HCT116 (cell line): Measurements from ENCODE around the gene RGS6. TPM values are rescaled to one million over a fixed set of nuclear protein-coding genes. Genes with fewer than 3 reads are reported as not detected.

Source experiments
- ATAC-seq: fragments of 200-7000 bp; cut with Tn5 transposase; 2 replicates; pipeline ENCODE4 v1.9.1; 2020; ENCODE audit warnings: mild to moderate bottlenecking, moderate library complexity
- BruUV-seq: library from RNA; stranded (reverse); fragments of 400-500 nt; replicated peaks from 2 replicates; lab custom pipeline; 2021; lab: Mats Ljungman, UMichigan
- CTCF ChIA-PET: fragments of 300-600 bp; sonication (Branson Sonifier 250); formaldehyde crosslinking; loops from one replicate; lab custom pipeline; 2021; ENCODE audit warnings: antibody characterized with exemption; lab: Charles Lee
- POLR2A ChIA-PET: fragments of 300-600, 350-600 bp; sonication (Branson Sonifier 250); formaldehyde crosslinking; loops from one replicate; lab custom pipeline; 2021; ENCODE audit warnings: antibody characterized with exemption; lab: Charles Lee
- RAD21 ChIA-PET, 2 experiments: fragments of 300-600 bp; sonication (Branson Sonifier 250); formaldehyde crosslinking; loops; one replicate each; lab custom pipeline; 2023; ENCODE audit warnings: low total read pairs in 2 of 2; ENCODE audit not compliant: uncharacterized antibody in 2 of 2, unreplicated experiment in 2 of 2, low non-redundant PET in 1 of 2; lab: Charles Lee
- DNase-seq: peaks from one replicate; pipeline ENCODE4 v3.0.0-alpha.2; 2010; ENCODE audit warnings: low read depth, low spot score
- H2AFZ ChIP-seq: fragments of 200-600 bp; shearing (Covaris generic), sonication (generic); 2 replicates; pipeline ENCODE4 v1.6.1; 2017; ENCODE audit warnings: low read depth, mixed run types, mixed read lengths, antibody characterized with exemption, low read length; ENCODE audit not compliant: poor library complexity, severe bottlenecking
- H3K27ac ChIP-seq: 2 replicates; pipeline ENCODE4 v1.5.1; 2012; ENCODE audit warnings: low read depth, low read length
- H3K27me3 ChIP-seq: fragments of 200-600 bp; sonication (generic); 2 replicates; pipeline ENCODE4 v1.6.1; 2016; ENCODE audit warnings: mixed run types, low read length, mixed read lengths; ENCODE audit not compliant: insufficient read depth
- H3K36me3 ChIP-seq, 2 experiments: fragments of 200-500 bp in 1 of 2; fragments of 200-600 bp in 1 of 2; sonication (Bioruptor generic) in 1 of 2; sonication (generic) in 1 of 2; 2 replicates each; pipeline versions ENCODE4 v1.5.1 to v1.6.1; 2014 to 2016; ENCODE audit warnings: low read length in 2 of 2, inconsistent platforms in 1 of 2, mixed read lengths in 1 of 2, mixed run types in 1 of 2; ENCODE audit not compliant: insufficient read depth in 2 of 2, control insufficient read depth in 1 of 2
- H3K4me1 ChIP-seq, 2 experiments: fragments of 200-600 bp in 1 of 2; sonication (generic) in 1 of 2; 2 replicates each; pipeline versions ENCODE4 v1.5.1 to v1.6.1; 2012 to 2017; ENCODE audit warnings: low read length in 2 of 2, inconsistent platforms in 1 of 2, mild to moderate bottlenecking in 1 of 2, mixed read lengths in 1 of 2, mixed run types in 1 of 2, moderate library complexity in 1 of 2; ENCODE audit not compliant: insufficient read depth in 2 of 2, control insufficient read depth in 1 of 2
- H3K4me2 ChIP-seq: fragments of 200-600 bp; sonication (generic); 2 replicates; pipeline ENCODE4 v1.6.1; 2017; ENCODE audit warnings: mixed run types, low read length, mixed read lengths
- H3K4me3 ChIP-seq, 2 experiments: fragments of 200-600 bp in 1 of 2; sonication (generic) in 1 of 2; replicated peaks in 1 of 2; 2 replicates each; pipeline ENCODE4 v1.5.1; 2011 to 2016; ENCODE audit warnings: low read length in 2 of 2, control low read depth in 1 of 2, low read depth in 1 of 2, mild to moderate bottlenecking in 1 of 2, mixed read lengths in 1 of 2, mixed run types in 1 of 2
- H3K79me2 ChIP-seq: fragments of 200-600 bp; sonication (generic); 2 replicates; pipeline ENCODE4 v1.6.1; 2017; ENCODE audit warnings: mild to moderate bottlenecking, mixed run types, low read length, moderate library complexity, mixed read lengths; ENCODE audit not compliant: insufficient read depth
- H3K9ac ChIP-seq: fragments of 200-600 bp; sonication (generic); 2 replicates; pipeline ENCODE4 v1.6.1; 2016; ENCODE audit warnings: low read length, mixed read lengths
- H3K9me2 ChIP-seq: fragments of 200-600 bp; sonication (generic), shearing (Covaris generic); 2 replicates; pipeline ENCODE4 v1.6.1; 2017; ENCODE audit warnings: mixed run types, mild to moderate bottlenecking, moderate library complexity; ENCODE audit not compliant: insufficient read depth
- H3K9me3 ChIP-seq, 2 experiments: fragments of 200-500 bp in 1 of 2; fragments of 200-600 bp in 1 of 2; sonication (Bioruptor generic) in 1 of 2; sonication (generic) in 1 of 2; 2 replicates each; pipeline ENCODE4 v1.6.1; 2014 to 2017; ENCODE audit warnings: low read length in 2 of 2, mixed read lengths in 2 of 2, inconsistent platforms in 1 of 2, low read depth in 1 of 2, mild to moderate bottlenecking in 1 of 2, mixed run types in 1 of 2, moderate library complexity in 1 of 2; ENCODE audit not compliant: control insufficient read depth in 1 of 2, insufficient read depth in 1 of 2
- H4K20me1 ChIP-seq: fragments of 200-600 bp; sonication (generic), shearing (Covaris generic); 2 replicates; pipeline ENCODE4 v1.6.1; 2017; ENCODE audit warnings: mixed run types, mild to moderate bottlenecking, moderate library complexity; ENCODE audit not compliant: insufficient read depth
- CEBPB ChIP-seq: IDR thresholded peaks from 2 replicates; pipeline ENCODE4 v1.6.1; 2012; ENCODE audit warnings: low read depth
- EGR1 ChIP-seq: IDR thresholded peaks from 2 replicates; pipeline ENCODE4 v1.6.1; 2012; ENCODE audit warnings: low read depth
- EZH2phosphoT487 ChIP-seq: fragments of 200-600 bp; IDR thresholded peaks from 2 replicates; pipeline ENCODE4 v1.6.1; 2018; ENCODE audit warnings: antibody characterized with exemption, borderline replicate concordance
- FOSL1 ChIP-seq: IDR thresholded peaks from 2 replicates; pipeline ENCODE4 v1.6.1; 2012; ENCODE audit warnings: low read depth
- JUND ChIP-seq: IDR thresholded peaks from 2 replicates; pipeline ENCODE4 v1.6.1; 2012
- POLR2A ChIP-seq: IDR thresholded peaks from 2 replicates; pipeline ENCODE4 v1.7.0; 2011; ENCODE audit warnings: borderline replicate concordance; ENCODE audit not compliant: insufficient read depth, insufficient read length; ENCODE audit errors: extremely low read depth
- POLR2AphosphoS5 ChIP-seq: IDR thresholded peaks from 2 replicates; pipeline ENCODE4 v1.6.1; 2011; ENCODE audit warnings: mild to moderate bottlenecking, low read depth, low read length, moderate library complexity
- RAD21 ChIP-seq: IDR thresholded peaks from 2 replicates; pipeline ENCODE4 v1.6.1; 2012; ENCODE audit warnings: low read depth, mild to moderate bottlenecking
- SP1 ChIP-seq: IDR thresholded peaks from 2 replicates; pipeline ENCODE4 v1.6.1; 2012; ENCODE audit warnings: low read depth
- SRF ChIP-seq: IDR thresholded peaks from 2 replicates; pipeline ENCODE4 v1.6.1; 2012; ENCODE audit warnings: low read depth
- YY1 ChIP-seq: IDR thresholded peaks from 2 replicates; pipeline ENCODE4 v1.6.1; 2011; ENCODE audit warnings: low read length, low read depth, moderate library complexity, mild to moderate bottlenecking; ENCODE audit not compliant: insufficient replicate concordance; ENCODE audit errors: extremely low read depth
- ZFX ChIP-seq: fragments of 450-650 bp; IDR thresholded peaks from 2 replicates; pipeline ENCODE4 v1.6.1; 2017
- intact Hi-C: fragments of 100-400 bp; cut with micrococcal nuclease; formaldehyde crosslinking; loops from 2 replicates; pipeline ENCODE4 v1.10.0; 2022
- total RNA-seq: library from RNA; stranded (reverse); gene quantifications from one replicate; pipeline ENCODE4 v1.2.1, GENCODE V29; 2021; ENCODE audit not compliant: unreplicated experiment
- TF ChIP-seq, protein P1 (sequence below): IDR thresholded peaks from 2 replicates; pipeline ENCODE4 v1.6.1; 2011; ENCODE audit warnings: mild to moderate bottlenecking, low read length, moderate library complexity; ENCODE audit not compliant: insufficient replicate concordance; ENCODE audit errors: extremely low read depth
- TF ChIP-seq, protein P2 (sequence below): IDR thresholded peaks from 2 replicates; pipeline ENCODE4 v1.6.1; 2012; ENCODE audit warnings: low read depth

Gene RGS6
- total RNA-seq, 1 experiment from 2014 or later: 4.7 TPM

DNA sequence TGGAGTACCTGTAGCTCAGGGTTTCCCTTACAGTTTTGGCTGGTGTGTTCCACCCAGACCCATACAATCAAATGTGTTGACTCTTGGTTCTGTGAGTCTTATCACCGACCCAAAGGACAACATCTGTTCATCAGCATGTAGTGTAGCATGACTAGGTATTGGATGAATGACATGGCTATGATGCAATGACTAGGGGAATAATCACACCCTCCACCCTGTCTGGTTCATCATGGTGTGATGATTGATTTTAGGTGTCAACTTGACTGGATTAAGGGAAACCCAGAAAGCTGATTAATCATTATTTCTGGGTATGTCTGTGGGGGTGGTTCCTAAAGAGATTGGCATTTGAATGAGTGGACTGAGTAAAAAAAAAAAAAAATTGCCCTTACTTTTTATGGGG is 650.4 kb downstream of the RGS6 start:
- Histone ChIP-seq H3K79me2 (no peaks in the 10 kb centered on the region), H3K27me3 (peaks cover 29% of the 10 kb centered on the region; the same call in 1 of the 2 replicates), H3K9me2 (no peaks in the 10 kb centered on the region), H3K36me3 (no peaks in the 10 kb centered on the region), H3K27ac (no peak overlapping the region), H3K4me2 (no peak overlapping the region), H3K4me3 (no peak overlapping the region), H3K9me3 (no peaks in the 10 kb centered on the region), H2AFZ (no peak overlapping the region), H3K9ac (no peak overlapping the region), H4K20me1 (no peaks in the 10 kb centered on the region)
- ChIA-PET POLR2A (no interaction called here), RAD21 (no interaction called here), CTCF (no interaction called here)
- DNase-seq: no peak
- intact Hi-C loops: no loop called here
- BruUV-seq: no TSS peak
- TF ChIP-seq SP1 (no peak), SRF (no peak), ZFX (no peak), POLR2AphosphoS5 (no peak), CEBPB (no peak), JUND (no peak), RAD21 (no peak), FOSL1 (no peak), YY1 (no peak), EGR1 (no peak), EZH2phosphoT487 (no peak), POLR2A (no peak)
- TF ChIP-seq, protein P1, sequence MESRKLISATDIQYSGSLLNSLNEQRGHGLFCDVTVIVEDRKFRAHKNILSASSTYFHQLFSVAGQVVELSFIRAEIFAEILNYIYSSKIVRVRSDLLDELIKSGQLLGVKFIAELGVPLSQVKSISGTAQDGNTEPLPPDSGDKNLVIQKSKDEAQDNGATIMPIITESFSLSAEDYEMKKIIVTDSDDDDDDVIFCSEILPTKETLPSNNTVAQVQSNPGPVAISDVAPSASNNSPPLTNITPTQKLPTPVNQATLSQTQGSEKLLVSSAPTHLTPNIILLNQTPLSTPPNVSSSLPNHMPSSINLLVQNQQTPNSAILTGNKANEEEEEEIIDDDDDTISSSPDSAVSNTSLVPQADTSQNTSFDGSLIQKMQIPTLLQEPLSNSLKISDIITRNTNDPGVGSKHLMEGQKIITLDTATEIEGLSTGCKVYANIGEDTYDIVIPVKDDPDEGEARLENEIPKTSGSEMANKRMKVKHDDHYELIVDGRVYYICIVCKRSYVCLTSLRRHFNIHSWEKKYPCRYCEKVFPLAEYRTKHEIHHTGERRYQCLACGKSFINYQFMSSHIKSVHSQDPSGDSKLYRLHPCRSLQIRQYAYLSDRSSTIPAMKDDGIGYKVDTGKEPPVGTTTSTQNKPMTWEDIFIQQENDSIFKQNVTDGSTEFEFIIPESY: no peak
- TF ChIP-seq, protein P2, sequence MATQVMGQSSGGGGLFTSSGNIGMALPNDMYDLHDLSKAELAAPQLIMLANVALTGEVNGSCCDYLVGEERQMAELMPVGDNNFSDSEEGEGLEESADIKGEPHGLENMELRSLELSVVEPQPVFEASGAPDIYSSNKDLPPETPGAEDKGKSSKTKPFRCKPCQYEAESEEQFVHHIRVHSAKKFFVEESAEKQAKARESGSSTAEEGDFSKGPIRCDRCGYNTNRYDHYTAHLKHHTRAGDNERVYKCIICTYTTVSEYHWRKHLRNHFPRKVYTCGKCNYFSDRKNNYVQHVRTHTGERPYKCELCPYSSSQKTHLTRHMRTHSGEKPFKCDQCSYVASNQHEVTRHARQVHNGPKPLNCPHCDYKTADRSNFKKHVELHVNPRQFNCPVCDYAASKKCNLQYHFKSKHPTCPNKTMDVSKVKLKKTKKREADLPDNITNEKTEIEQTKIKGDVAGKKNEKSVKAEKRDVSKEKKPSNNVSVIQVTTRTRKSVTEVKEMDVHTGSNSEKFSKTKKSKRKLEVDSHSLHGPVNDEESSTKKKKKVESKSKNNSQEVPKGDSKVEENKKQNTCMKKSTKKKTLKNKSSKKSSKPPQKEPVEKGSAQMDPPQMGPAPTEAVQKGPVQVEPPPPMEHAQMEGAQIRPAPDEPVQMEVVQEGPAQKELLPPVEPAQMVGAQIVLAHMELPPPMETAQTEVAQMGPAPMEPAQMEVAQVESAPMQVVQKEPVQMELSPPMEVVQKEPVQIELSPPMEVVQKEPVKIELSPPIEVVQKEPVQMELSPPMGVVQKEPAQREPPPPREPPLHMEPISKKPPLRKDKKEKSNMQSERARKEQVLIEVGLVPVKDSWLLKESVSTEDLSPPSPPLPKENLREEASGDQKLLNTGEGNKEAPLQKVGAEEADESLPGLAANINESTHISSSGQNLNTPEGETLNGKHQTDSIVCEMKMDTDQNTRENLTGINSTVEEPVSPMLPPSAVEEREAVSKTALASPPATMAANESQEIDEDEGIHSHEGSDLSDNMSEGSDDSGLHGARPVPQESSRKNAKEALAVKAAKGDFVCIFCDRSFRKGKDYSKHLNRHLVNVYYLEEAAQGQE: no peak
- TF ChIP-seq, all 23 proteins: peak for 0
- no peak for ATAC-seq
- no peaks in the 10 kb centered on the region for H3K4me1 ChIP-seq
